ENCODE measurements around the gene EIF1. TPM values are rescaled to one million over a fixed set of nuclear protein-coding genes. Genes with fewer than 3 reads are reported as not detected.

Gene EIF1
- total RNA-seq, 1 donor from 2014 or later: 677 TPM

- Mint-ChIP-seq H3K27ac (peak overlapping the region; percentile 95), H3K36me3 (no peaks in the 10 kb centered on the region), H3K9me3 (no peaks in the 10 kb centered on the region), H3K4me3 (peak overlapping the region; percentile 23), H3K4me1 (ENCODE audit: unreplicated experiment) (peaks cover 20% of the 10 kb centered on the region), H3K27me3 (no peaks in the 10 kb centered on the region)
- DNase-seq (ENCODE audit: extremely low spot score, unreplicated experiment): no peak
- no peak for TF ChIP-seq CTCF (conservative IDR thresholded peaks at IDR 0.05)
These were observed 36.8 kb upstream of the EIF1 start for GRCh38 chr17:41651625-41652460.

GRCh38 chr17:41652461-41652970 is 36.2 kb upstream of the EIF1 start:
- Mint-ChIP-seq H3K36me3 (no peaks in the 10 kb centered on the region), H3K27me3 (no peaks in the 10 kb centered on the region), H3K27ac (peak overlapping the region; percentile 98), H3K9me3 (no peaks in the 10 kb centered on the region), H3K4me1 (ENCODE audit: unreplicated experiment) (peaks cover 20% of the 10 kb centered on the region), H3K4me3 (no peak overlapping the region)
- peak; percentile 68 for DNase-seq (ENCODE audit: extremely low spot score, unreplicated experiment)
- TF ChIP-seq CTCF (conservative IDR thresholded peaks at IDR 0.05): no peak

- DNase-seq (ENCODE audit: extremely low spot score, unreplicated experiment): no peak
- peaks cover 14% of the 10 kb centered on the region for H3K4me1 Mint-ChIP-seq (ENCODE audit: unreplicated experiment)
- H3K36me3 Mint-ChIP-seq: no peaks in the 10 kb centered on the region
- H3K4me3 Mint-ChIP-seq: no peak overlapping the region
- H3K9me3 Mint-ChIP-seq: no peaks in the 10 kb centered on the region
- TF ChIP-seq CTCF (conservative IDR thresholded peaks at IDR 0.05): no peak
- no peaks in the 10 kb centered on the region for H3K27me3 Mint-ChIP-seq
- H3K27ac Mint-ChIP-seq: peak overlapping the region; percentile 98
These were observed 35.3 kb upstream of the EIF1 start for GRCh38 chr17:41653421-41653820.

- H3K4me1 Mint-ChIP-seq (ENCODE audit: unreplicated experiment): peaks cover 9% of the 10 kb centered on the region
- no peaks in the 10 kb centered on the region for H3K36me3 Mint-ChIP-seq
- peak overlapping the region; percentile 98 for H3K27ac Mint-ChIP-seq
- peak; percentile 83 for DNase-seq (ENCODE audit: extremely low spot score, unreplicated experiment)
- H3K27me3 Mint-ChIP-seq: no peaks in the 10 kb centered on the region
- H3K9me3 Mint-ChIP-seq: no peaks in the 10 kb centered on the region
- H3K4me3 Mint-ChIP-seq: peak overlapping the region; percentile 21
- TF ChIP-seq CTCF (conservative IDR thresholded peaks at IDR 0.05): no peak
These were observed 34.6 kb upstream of the EIF1 start for GRCh38 chr17:41653892-41654677.

GRCh38 chr17:41654678-41655607 is 33.7 kb upstream of the EIF1 start:
- Mint-ChIP-seq H3K27me3 (no peaks in the 10 kb centered on the region), H3K4me3 (no peak overlapping the region), H3K4me1 (ENCODE audit: unreplicated experiment) (peaks cover 9% of the 10 kb centered on the region), H3K9me3 (no peaks in the 10 kb centered on the region), H3K27ac (peak overlapping the region; percentile 98), H3K36me3 (no peaks in the 10 kb centered on the region)
- no peak for DNase-seq (ENCODE audit: extremely low spot score, unreplicated experiment)
- no peak for TF ChIP-seq CTCF (conservative IDR thresholded peaks at IDR 0.05)
